ENCODE measurements around the gene UCN2.

GRCh38 chr3:48518069-48518468, 45.5 kb downstream of the UCN2 start:
- TF ChIP-seq POLR2AphosphoS5 (IDR thresholded peaks at IDR 0.05; ENCODE audit: borderline replicate concordance, low read depth, low read length) (no peak), EZH2 (IDR thresholded peaks at IDR 0.05) (no peak)

All from SK-N-MC (cell line).